NCI-H187 treated with DMSO at 0.1 percent for 48 hours (cell line): Measurements from ENCODE around the gene GPR37L1.
"Not testable (repeated sequence)": the region's sequence is repeated elsewhere in the genome, so short reads cannot be mapped to it uniquely, and the experiment has no call there.

Source experiments
- DNase-seq: peaks from one replicate; lab custom pipeline; 2025; lab: John Stamatoyannopoulos, UW

Gene GPR37L1

GRCh38 chr1:202168861-202169260, 46.1 kb downstream of the GPR37L1 start:
- no peak for DNase-seq

GRCh38 chr1:202170726-202171125, 48.0 kb downstream of the GPR37L1 start:
- DNase-seq = peak; percentile 20

DNA sequence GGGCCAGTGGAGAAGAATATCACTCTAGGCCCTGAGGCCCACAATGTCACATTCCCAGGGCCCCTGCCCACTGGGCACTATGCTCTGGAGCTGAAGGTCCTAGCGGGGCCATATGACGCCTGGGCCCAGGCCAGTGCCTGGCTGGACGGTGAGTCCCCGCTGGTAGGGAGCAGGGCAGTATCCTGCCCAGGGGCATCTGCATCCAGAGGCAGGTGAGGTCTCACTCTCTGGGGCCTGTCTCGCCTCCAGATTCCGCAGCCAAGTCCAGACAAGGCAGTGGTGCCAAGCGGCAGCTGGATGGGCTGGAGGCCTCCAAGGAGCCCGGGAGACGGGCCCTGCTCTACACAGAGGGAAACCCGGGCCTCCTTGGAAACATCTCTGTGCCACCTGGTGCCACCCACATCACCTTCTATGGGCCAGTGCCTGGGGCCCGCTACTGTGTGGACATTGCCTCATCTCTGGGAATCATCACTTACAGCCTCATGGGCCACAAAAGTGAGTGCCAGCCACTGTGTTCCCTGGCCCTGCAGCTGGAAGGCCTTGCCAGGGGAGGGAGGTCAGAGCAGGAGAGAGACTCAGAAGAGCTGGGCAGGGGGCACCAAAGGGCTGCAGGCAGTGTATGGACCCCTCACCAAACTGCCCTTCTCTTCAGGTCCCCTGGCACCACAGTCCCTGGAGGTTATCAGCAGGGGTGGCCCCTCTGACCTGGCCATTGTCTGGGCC, 48.7 kb downstream of the GPR37L1 start:
- DNase-seq = no peak

- DNase-seq = no peak
These were observed 49.3 kb downstream of the GPR37L1 start for GRCh38 chr1:202172015-202172355.

- DNase-seq = no peak
These were observed 51.3 kb downstream of the GPR37L1 start for GRCh38 chr1:202173993-202174392.

DNA sequence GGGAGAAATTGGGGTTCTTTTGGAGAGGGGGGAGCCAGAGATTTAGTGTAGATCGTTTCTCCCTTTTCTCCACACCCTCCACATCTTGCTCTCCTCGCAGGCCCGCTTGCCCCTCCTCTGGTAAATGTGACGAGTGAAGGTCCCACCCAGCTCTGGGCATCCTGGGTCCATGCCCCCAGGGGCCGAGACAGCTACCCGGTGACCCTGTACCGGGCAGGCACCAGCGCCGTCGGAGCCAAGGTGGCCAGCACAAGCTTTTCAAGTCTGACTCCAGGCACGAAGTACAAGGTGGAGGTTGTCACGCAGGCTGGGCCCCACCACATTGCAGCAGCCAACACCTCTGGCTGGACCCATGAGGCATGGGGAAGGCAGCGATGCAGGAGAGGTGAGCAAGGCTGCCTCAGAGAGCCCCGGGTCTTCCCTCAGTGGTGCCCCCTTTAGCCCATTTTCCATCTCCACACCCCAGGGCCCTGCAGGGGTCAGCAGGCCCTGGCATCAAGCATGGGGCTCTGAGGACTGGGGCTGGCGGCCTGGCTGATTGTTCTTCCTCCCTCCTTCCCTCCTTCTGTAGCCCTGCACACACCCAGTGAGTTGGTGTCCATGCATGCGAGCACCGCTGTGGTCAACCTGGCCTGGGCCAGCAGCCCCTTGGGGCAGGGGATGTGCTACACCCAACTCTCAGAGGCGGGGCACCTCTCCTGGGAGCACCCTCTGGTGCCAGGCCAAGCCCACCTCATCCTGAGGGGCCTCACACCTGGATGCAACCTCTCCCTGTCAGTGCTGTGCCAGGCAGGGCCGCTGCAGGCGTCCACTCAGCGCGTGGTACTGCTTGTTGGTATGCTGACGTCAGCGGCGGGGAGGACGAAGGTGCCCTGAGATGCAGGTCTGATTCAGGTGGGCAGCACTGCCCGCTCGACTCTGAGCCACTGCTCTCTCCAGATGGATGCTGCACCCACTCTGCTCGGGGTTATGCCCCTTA, 54.5 kb downstream of the GPR37L1 start:
- no peak for DNase-seq

DNA sequence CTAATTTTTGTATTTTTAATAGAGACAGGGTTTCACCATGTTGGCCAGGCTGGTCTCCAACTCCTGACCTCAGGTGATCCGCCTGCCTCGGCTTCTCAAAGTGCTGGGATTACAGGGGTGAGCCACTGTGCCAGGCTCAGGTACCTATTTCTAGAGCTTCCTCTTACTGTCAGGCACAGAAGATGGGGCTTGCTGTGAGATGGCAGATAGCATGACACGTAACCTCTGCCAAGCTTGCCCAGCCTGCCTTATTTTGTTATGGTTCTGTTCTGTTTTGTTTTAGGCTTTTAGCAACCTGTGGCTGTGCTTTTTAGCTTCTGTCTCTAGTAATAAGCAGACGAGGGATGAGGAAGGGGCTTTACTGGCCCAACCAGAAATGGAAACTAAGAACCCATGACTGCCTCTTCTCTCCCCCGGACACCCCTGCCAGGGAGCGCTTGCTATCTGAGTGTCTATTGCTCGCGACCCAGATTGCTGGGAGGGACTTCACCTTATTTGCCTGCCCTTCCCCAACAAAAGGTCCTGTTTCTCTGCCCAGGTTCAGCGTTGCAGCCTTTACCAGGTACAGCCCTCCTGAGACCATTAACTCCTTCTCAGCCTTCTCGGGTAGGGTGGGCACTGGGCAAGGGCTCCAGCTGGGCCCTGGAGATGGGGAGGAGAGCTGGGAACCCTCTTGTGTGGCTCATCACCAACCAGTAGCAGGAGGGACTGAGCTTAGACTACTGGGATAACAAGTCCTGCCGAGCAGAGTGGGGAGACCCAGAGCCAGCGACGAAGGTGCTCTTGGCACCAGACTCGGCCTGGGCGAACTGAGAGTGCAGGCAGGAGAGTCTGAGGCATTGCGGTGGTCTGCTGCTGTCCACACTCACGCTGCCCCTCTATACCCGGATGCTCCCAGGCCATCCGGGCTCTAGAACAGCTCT, 57.4 kb downstream of the GPR37L1 start:
- DNase-seq = no peak

DNA sequence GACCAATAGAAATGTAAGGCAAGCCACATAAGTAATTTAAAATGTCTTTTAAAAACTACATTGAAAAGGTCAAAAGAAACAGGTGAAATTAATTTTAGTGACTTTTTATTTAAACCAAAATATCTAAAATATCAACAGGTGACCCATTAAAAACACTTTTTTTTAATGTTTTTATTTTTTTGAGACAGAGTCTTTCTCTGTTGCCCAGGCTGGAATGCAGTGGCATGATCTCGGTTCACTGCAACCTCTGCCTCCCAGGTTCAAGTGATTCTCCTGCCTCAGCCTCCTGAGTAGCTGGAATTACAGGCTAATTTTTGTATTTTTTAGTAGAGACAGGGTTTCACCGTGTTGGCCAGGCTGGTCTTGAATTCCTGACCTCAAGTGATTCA, 58.0 kb downstream of the GPR37L1 start:
- not testable (repeated sequence) for DNase-seq

- DNase-seq = no peak
These were observed 58.9 kb downstream of the GPR37L1 start for GRCh38 chr1:202181586-202181985.

DNA sequence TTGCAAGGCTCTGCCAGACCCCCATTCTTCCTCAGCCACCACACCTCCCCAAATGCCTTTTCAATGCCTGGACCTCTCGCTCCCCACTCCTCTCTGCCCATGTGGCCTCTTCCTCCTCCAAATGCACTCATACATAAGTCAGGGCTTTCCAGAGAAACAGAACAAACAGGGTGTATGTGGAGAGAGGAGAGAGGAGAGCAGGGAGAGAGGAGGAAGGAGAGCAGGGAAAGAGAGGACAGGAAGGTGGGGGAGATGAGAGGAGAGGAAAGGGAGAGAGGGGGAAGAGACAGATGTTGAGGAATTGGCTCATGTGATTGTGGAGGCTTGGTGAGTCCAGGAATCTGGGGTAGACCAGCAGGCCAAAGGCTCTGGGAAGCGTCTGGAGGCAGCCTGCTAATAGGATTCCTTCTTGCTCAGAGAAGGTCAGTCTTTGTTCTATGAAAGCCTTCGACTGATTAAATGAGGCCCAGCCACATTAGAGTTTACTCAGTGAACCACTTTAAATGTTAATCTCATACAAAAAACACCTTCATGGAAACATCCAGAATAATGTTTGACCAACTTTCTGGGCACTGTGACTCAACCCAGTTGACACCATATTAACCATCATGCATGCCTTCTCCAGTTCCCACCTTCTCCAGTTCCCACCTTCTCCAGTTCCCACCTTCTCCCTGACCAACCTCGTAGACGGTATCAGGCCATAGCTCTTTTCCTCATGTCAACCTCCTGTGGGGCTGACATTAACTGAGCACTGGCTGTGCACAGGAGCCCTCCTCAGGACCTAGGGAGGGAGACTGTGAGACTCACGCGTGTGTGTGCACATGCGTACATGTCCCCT, 59.5 kb downstream of the GPR37L1 start:
- DNase-seq = no peak
